Measurements from ENCODE around the gene ATP11A.

The ATP11A gene

DNA sequence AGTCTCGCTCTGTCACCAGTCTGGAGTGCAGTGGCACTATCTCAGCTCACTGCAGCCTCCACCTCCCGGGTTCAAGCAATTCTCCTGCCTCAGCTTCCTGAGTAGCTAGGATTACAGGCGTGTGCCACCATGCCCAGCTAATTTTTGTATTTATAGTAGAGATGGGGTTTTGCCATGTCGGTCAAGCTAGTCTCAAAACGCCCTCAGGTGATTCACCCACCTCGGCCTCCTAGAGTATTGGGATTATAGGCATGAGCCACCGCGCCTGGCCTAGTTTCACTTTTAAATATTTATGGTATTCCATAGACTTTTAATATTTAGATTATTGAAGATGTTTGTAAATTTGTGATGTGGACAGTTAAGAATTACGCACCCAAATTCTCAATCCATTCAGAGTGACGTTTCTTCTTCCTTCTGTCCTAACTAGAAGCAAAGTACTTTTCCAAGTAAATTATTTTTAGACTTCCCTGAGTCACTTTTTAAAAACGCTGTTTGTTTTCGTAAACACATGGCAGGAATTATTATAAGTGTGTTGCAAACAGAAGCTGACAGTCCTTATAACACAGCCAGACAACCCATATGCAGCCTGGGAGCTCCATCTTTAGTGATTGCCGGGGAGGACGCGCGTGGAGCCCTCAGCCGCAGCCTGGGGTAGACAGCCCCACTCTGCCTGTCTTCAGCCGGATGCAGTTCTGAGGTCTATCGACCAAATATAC is 131.7 kb downstream of the ATP11A start:
- TF ChIP-seq, protein P1, sequence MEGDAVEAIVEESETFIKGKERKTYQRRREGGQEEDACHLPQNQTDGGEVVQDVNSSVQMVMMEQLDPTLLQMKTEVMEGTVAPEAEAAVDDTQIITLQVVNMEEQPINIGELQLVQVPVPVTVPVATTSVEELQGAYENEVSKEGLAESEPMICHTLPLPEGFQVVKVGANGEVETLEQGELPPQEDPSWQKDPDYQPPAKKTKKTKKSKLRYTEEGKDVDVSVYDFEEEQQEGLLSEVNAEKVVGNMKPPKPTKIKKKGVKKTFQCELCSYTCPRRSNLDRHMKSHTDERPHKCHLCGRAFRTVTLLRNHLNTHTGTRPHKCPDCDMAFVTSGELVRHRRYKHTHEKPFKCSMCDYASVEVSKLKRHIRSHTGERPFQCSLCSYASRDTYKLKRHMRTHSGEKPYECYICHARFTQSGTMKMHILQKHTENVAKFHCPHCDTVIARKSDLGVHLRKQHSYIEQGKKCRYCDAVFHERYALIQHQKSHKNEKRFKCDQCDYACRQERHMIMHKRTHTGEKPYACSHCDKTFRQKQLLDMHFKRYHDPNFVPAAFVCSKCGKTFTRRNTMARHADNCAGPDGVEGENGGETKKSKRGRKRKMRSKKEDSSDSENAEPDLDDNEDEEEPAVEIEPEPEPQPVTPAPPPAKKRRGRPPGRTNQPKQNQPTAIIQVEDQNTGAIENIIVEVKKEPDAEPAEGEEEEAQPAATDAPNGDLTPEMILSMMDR (IDR thresholded peaks at IDR 0.05; ENCODE audit: low read length, missing control alignments): no peak

DNA sequence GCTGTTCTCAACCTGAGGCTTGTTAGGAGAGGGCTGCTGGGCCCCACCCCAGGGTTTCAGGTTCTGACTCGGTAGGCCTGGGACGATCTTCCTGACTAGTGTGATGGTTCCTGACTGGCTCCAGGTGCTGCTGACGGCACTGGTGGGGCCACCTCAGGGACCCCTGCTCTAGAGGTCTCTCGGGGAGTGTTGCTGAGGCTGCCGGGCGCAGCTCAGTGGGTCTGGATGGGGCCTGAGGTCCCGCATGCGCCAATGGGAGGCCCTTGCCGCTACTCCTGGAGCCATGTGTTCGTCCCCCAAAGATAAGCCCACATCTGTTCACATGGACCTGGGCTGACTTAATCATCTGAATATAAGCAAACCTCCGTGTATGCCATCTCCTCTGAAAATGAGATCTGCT is 133.0 kb downstream of the ATP11A start:
- no peak overlapping the region for H3K4me3 ChIP-seq (replicated peaks; ENCODE audit: low read depth, low read length)
- TF ChIP-seq, protein P1 (IDR thresholded peaks at IDR 0.05; ENCODE audit: low read length, missing control alignments): no peak
- no peak for DNase-seq (ENCODE audit: low read depth)

More for the DNA sequence above, 131.7 kb downstream of the ATP11A start:
- no peak overlapping the region for H3K4me3 ChIP-seq (replicated peaks; ENCODE audit: low read depth, low read length)
- no peak for DNase-seq (ENCODE audit: low read depth)

DNA sequence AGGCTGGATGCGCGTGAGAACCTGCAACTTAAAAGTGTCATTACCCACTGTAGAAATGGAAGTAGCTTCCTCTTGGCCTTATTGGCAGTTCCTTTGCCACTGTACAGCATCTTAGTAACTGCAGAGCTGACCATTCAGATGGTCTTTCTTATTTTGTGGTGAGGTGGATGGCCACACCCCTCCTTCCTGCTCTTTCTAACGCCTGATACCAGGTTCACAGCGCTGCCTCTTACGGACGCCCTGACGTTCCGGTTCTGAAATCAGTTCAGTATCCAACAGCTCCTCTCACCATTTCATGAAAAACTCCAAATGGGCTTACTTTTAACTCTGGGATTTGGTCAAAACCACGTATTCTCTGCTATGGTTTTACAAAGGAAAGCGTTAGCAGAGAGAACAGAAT is 134.6 kb downstream of the ATP11A start:
- TF ChIP-seq, protein P1 (IDR thresholded peaks at IDR 0.05; ENCODE audit: low read length, missing control alignments): no peak
- no peak overlapping the region for H3K4me3 ChIP-seq (replicated peaks; ENCODE audit: low read depth, low read length)
- no peak for DNase-seq (ENCODE audit: low read depth)

DNA sequence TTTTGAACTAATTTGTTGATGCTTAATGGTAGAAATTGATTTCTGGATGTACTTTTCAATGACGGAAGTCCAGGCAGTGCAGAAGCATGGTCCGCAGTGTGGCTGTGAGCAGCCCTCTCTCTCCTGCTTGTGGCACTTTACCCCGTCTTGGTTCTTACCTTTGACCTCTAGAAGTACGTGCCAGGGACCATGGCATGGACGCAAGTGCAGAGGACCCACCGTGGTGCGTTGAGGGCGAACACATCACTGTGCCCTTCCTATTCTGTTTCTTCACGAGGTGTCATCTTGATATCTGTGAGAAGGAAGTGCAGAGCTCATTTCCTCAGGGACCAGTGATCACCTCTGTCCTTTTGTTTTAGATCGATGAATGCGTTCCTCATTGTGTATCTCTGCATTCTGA is 135.2 kb downstream of the ATP11A start:
- TF ChIP-seq, protein P1 (IDR thresholded peaks at IDR 0.05; ENCODE audit: low read length, missing control alignments): no peak
- H3K4me3 ChIP-seq (replicated peaks; ENCODE audit: low read depth, low read length): no peak overlapping the region
- DNase-seq (ENCODE audit: low read depth): no peak

DNA sequence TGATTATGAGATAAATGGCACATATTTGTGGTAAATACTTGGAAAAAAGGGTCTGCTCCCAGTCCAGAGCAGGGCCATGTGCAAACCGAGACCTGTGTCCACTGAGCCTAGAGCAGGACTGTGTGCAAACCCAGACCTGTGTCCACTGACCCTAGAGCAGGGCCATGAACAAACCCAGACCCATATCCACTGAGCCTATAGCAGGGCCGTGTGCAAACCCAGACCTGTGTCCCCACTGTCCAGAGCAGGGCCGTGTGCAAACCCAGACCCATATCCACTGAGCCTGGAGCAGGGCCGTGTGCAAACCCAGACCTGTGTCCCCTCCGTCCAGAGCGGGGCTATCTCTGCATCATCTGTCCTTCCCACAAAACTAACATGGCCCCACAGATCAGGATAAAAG is 136.0 kb downstream of the ATP11A start:
- TF ChIP-seq, protein P1 (IDR thresholded peaks at IDR 0.05; ENCODE audit: low read length, missing control alignments): no peak
- DNase-seq (ENCODE audit: low read depth): no peak
- H3K4me3 ChIP-seq (replicated peaks; ENCODE audit: low read depth, low read length): no peak overlapping the region

DNA sequence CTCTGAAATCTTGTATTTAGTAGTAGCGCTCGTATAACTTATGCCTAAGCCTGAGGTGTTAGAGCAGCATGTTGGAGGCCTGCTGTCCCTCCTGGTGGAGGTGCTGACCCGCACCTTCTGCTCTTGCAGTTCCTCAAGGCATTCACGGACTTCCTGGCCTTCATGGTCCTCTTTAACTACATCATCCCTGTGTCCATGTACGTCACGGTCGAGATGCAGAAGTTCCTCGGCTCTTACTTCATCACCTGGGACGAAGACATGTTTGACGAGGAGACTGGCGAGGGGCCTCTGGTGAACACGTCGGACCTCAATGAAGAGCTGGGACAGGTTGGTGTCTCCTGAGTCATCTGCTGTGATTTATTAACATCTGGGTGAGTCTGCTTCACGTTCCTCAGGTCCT is 136.7 kb downstream of the ATP11A start:
- no peak overlapping the region for H3K4me3 ChIP-seq (replicated peaks; ENCODE audit: low read depth, low read length)
- no peak for DNase-seq (ENCODE audit: low read depth)
- TF ChIP-seq, protein P1 (IDR thresholded peaks at IDR 0.05; ENCODE audit: low read length, missing control alignments): no peak

Measured in fibroblast of pulmonary artery (primary cell).